NCI-H524 (cell line): ENCODE results near the gene GFM2.
"Not testable (repeated sequence)": the region's sequence is repeated elsewhere in the genome, so short reads cannot be mapped to it uniquely, and the experiment has no call there.

Source experiments
- DNase-seq, 2 experiments: peaks; one replicate each; lab custom pipeline; 2025; lab: John Stamatoyannopoulos, UW

The GFM2 gene

DNA sequence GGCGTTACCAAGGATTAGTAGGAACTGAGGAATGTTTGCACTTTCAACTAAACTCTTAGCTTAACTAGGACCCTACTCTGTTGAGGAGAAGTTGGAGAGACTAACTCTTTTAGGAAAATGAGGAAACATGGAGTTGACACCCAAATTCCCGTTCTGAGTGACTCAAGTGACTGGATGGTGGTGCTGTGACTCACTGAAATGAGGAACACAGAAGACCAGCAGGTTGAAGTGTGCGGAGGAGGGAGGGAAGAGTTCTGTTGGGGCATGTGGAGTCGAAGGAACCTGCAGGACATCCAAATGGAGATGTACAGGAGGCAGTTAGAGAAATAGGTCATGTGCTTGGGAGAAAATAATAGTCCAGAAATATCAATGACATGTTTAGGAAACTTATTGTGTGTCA, 73.7 kb downstream of the GFM2 start:
- no peak for DNase-seq

DNA sequence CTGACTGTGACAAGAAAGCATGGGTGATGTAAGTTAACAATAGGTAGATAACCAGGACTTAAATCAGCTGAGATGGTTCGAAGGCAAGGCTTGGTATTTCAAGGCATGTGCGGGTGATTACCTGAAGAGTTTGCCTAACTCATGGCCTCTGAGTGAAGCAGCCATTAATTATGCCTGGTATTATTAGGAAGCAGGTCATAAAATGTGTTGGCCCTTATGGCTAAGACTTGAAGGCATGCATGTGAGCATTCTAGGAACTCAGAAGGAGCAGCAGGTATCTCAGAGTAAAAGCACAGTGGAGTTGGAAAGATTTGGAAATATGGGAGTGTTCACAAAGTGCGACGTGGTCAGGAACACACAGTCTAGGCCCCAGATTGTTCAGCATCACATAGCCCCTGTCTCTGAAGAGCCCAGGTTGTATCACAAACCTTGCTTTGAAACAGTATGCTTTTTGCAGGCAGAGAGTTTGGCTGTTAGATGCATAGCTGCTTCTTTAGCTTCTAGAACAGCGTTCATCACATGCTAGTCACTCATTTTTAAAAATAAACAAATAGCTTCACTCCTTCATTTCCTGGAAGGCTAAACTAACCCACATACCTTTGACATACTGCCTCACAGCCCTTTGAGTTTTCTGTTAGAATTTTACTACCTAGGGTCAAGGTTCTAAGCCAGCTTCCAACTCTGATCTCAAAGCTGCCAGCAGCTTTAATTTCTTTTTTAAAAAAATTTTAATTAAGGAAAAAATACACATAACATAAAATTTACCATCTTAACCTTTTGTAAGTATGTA, 79.8 kb downstream of the GFM2 start:
- DNase-seq: no peak

DNA sequence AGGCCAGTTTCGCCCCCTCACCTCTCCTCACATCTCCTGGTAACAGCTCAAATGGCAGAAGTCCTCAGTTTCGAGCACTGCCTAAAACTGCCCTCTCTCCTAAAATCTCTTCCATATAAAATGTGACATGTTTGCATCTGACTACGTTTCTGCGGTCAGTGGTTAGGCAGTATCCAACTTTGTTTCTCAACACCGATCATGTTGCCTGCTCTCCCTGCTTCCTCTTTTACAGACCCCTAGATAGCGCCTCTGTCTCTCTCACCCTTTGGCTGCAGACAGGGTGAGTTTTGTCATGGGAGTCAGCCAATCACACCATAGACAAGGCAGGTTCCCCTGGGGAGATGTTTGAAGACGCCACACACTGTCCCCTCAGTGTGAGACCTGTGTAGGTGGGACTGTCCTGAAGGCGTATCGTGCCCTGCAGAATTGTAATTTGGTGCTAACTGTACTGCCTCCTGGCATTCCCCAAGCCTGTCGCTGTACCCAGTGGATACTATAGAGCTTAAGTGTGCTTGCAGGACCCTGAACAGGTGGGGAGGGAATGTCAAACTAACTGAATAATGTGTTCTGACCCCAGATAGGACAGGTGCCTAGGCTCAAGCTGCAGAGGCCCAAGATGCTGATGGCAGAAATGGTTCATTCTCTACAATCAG, 80.8 kb downstream of the GFM2 start:
- DNase-seq: no peak

DNA sequence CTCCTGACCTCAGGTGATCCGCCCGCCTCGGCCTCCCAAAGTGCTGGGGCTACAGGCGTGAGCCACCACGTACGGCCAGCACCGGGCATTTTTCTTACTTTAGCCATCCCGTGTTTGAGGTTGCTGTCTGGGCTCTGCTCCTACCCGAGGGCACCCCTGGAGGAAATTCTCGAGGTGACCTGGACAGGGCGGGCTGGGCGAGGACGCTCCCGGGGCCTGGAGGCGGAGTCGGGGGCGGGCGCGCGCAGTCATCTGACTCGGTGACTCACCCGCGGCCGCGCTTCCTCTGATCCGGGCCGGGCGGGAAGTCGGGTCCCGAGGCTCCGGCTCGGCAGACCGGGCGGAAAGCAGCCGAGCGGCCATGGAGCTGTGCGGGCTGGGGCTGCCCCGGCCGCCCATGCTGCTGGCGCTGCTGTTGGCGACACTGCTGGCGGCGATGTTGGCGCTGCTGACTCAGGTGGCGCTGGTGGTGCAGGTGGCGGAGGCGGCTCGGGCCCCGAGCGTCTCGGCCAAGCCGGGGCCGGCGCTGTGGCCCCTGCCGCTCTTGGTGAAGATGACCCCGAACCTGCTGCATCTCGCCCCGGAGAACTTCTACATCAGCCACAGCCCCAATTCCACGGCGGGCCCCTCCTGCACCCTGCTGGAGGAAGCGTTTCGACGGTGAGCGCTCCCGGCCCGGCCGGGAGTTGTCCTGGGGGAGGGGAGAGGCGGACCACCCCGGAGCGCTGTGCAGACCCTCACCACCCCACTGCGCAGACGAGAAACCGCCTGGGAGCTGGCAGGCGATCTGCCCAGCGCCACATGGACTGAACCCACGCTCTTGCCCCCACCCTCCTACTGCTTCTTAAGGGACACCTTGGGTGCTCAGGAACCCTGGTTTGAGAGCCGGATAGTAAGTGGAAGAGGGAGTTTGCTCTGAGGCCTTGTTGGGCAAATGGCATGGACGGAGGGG, 81.7 kb downstream of the GFM2 start, which contains the start of gene HEXB:
TSS of gene HEXB (plus strand) at position 334 of the 952 bp plus-strand sequence. CDS start at position 362, 28 bp downstream.
- DNase-seq: peak; percentile 18 to 56

DNA sequence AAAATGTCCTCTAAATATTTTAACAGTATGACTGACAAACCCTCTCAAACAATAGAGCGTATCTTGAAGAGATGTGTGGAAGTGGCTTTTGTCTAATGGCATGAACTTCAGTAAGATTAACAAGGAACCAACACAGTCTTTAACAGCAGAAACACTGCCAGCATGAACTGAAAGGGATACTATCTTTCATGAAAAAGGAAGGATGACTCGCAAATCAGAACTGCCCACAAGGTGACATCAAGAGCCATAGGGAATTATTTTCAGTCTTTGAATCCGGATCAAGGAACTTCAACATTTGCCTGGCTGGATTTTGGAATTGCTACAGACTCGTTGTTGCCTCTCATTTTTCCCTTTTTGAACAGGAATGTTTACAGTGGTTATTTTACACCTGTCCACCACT, 87.0 kb downstream of the GFM2 start:
- DNase-seq: no peak

DNA sequence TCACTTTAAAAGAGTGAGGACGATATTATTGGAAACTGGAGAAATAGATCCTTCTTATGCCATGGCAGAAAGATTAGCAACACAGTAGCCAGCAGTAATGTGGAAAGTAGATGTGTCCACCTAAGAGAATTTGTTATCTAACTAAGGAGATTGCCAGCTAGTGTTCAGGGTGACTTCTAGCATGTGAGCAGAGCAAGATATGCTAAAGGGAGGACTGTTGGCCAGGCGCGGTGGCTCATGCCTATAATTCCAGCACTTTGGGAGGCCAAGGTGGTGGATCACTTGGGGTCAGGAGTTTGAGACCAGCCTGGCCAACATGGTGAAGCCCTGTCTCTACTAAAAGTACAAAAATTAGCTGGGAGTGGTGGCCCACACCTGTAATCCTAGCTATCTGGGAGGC, 87.6 kb downstream of the GFM2 start:
- DNase-seq: not testable (repeated sequence)

DNA sequence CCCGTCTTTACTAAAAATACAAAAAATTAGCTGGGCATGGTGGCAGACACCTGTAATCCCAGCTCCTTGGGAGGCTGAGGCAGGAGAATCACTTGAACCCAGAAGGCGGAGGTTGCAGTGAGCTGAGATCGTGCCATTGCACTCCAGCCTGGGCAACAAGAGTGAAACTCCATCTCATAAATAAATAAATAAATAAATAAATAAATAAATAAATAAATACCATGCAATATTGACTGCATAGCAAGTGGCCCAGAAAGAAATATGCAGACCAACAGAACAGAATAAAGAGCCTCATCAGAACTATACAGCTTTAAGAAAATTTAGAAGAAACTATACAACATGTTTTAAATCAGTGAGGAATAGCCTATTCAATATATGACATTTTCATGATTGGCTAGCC, 88.8 kb downstream of the GFM2 start:
- not testable (repeated sequence) for DNase-seq

DNA sequence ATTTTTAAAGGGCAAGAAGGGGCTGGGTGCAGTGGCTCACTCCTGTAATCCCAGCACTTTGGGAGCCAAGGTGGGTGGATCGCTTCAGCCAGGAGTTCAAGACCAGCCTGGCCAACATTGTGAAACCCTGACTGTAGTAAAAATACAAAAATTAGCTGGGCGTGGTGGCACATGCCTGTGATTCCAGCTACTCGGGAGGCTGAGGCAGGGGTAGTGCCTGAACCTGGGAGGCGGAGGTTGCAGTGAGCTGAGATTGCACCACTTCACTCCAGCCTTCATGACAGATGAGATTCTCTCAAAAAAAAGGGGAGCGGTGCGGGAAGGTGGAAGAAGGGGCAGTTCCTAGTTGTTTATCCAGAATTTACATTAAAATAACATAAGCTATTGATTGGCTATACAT, 90.5 kb downstream of the GFM2 start:
- not testable (repeated sequence) for DNase-seq

DNA sequence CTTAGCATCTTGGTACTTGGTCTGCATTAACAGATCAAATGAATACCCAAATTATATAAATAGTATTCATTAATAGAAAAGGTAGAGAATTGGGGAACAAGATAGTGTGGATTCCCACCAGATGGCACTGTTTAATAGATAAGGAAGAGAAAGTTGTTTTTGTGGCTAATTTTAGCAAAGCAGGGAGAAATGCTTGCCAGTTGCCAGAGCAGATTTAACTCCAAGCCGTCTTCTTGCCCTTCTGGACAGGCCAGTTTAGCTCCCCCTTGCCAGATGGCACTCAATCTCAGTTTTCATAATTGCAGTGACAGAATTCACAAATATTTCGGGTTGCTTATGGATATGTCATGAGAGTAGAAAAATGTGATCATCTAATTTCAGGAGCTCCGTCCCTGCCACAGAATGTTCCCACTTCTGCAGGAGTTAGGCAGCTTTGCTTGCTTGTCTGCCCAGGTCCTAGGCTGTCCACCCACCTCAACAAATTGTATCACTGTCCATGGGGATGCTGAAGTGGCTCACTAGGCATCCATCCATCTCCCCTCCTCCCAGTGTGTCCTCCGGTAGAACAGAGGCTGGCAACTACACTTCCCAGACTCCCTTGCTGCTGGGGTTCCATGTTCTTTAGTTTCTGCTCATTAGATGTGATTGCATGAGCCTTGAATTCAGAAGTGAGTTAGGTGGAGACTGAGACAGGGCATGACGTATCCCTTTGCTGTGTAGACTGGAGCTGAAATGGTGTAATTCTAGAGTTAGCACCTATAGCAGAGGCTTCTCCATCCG, 93.7 kb downstream of the GFM2 start:
- peak; percentile 76 to 85 for DNase-seq

DNA sequence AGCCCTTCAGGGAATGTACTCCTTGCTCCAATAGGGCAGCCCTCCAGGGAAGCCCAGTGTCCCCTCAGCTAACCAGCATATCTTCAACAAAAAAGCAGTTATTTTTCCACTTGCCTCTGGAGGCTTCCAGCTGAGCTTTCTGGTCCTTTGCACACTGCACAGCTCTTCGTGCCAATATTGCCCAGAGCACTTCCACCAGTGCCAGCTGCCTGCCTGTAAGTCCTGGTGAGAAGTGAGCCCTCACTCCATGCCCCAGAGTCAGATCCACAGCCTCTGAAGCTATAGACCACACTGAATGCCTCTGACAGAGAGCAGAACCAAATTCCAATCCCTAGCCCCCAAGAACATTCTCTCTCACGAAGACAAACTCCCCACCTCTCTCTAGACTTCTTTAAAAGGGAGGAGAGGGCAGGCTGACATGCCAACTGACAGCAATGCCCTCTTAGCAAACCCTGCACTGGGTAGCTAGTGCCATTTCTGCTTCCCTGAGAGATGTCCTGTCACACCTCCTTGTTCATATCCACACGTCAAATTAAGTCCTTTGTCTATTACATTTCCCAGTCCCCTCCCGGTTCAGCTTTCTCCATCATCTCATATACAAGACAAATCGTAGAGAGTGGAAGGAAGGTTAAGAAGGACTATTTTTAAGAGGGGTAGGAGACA, 94.6 kb downstream of the GFM2 start:
- peak in 1 of 2 experiments; percentile 5 for DNase-seq
